H7 (cell line): ENCODE results near the gene DDIT4L. TPM values are rescaled to one million over a fixed set of nuclear protein-coding genes. Genes with fewer than 3 reads are reported as not detected.

Source experiments
- DNase-seq: peaks from one replicate; pipeline ENCODE4 v3.0.0; 2012
- H3K27me3 ChIP-seq: 2 replicates; pipeline ENCODE4 v1.6.0; 2011; ENCODE audit warnings: mild to moderate bottlenecking, low read length; ENCODE audit not compliant: control insufficient read depth, insufficient read depth
- H3K36me3 ChIP-seq: replicated peaks from 2 replicates; pipeline ENCODE4 v1.5.1; 2011; ENCODE audit warnings: low read length; ENCODE audit not compliant: control insufficient read depth, insufficient read depth
- H3K4me3 ChIP-seq: 2 replicates; pipeline ENCODE4 v1.5.1; 2011; ENCODE audit warnings: low read depth, mild to moderate bottlenecking, control low read depth, low read length, moderate library complexity; ENCODE audit not compliant: insufficient read depth
- total RNA-seq: library from RNA; depleted of rRNA; stranded (reverse); fragments of >200 nt; shearing (Covaris generic); gene quantifications from 2 replicates; pipeline ENCODE4 v1.2.3, GENCODE V29; 2014

The DDIT4L gene
- total RNA-seq, 1 experiment from 2014 or later = 8.0 TPM

GRCh38 chr4:100177126-100177525 lies 13.1 kb downstream of the DDIT4L start:
- no peak overlapping the region for H3K4me3 ChIP-seq
- H3K27me3 ChIP-seq = no peaks in the 10 kb centered on the region
- no peak for DNase-seq
- H3K36me3 ChIP-seq = no peaks in the 10 kb centered on the region

DNA sequence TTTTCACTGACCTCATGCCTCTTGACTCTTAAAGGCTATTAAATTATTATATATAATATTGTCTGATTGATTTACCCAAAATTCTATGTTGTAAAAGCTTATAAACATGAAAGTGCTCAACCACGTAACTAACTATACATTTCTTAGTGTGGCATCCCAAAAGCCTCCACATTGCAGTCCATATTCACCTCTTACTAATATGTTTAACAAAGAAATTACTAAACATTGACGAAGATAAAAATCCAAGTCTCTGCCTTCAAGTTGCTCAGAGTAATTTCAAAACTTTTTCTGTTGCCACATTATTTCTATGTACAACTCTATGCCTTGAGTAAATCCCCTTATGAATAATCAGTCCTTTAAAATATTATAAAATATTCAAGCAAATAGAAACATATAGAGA lies 14.4 kb downstream of the DDIT4L start:
- no peaks in the 10 kb centered on the region for H3K36me3 ChIP-seq
- DNase-seq = no peak
- H3K4me3 ChIP-seq = no peak overlapping the region
- H3K27me3 ChIP-seq = no peaks in the 10 kb centered on the region

GRCh38 chr4:100174985-100175383 lies 15.3 kb downstream of the DDIT4L start:
- no peak overlapping the region for H3K4me3 ChIP-seq
- no peaks in the 10 kb centered on the region for H3K36me3 ChIP-seq
- H3K27me3 ChIP-seq = no peaks in the 10 kb centered on the region
- no peak for DNase-seq

GRCh38 chr4:100170986-100171385 lies 19.3 kb downstream of the DDIT4L start:
- DNase-seq = no peak
- Histone ChIP-seq H3K27me3 (no peaks in the 10 kb centered on the region), H3K36me3 (no peaks in the 10 kb centered on the region), H3K4me3 (no peak overlapping the region)

DNA sequence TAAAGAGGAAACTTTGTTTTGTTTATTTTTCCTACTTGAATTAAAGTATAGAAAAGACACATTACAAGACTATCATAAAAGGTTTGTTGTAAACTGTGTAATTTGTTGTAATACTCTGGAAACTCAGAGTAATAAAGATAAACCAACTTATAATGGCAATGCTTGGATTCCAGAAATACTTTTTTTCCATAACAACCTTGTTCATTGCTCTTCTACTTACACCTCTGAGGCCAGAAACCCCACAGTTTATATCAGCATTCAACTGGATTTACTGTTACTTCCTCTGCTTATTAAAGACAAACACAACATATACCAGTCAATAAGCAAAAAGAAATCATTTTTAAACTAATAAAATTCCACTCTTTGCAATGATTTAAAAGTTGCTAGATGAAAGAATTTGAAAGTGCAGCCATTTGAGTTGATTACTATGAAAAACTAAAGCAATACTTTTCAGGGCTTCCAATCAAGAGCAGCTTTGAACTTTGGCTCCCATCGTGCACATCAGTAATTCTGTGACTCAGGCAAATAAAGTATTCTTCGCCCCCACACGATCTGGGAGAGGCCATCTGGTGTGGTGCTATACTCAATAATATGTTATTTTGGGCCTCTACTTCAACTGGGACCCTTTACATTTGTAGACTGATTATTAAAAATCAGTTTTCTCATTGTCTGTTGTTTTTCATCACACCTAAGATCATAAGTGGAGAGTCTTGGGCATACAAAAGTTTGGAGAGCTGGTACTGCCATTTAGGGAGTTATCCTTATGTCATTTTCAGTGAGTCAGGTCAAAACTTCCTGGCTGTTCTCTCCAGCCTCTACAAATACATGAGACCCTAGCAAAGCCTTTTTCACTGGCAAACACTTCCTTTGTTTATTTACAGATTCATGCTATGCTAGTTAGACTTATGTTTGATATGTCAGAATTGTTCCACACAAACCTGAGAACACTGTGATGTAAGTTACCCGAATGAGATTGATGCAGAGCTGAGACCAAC lies 20.5 kb downstream of the DDIT4L start:
- H3K36me3 ChIP-seq = no peaks in the 10 kb centered on the region
- H3K4me3 ChIP-seq = no peak overlapping the region
- no peak for DNase-seq
- no peaks in the 10 kb centered on the region for H3K27me3 ChIP-seq

GRCh38 chr4:100168521-100168920 lies 21.7 kb downstream of the DDIT4L start:
- Histone ChIP-seq H3K4me3 (no peak overlapping the region), H3K36me3 (no peaks in the 10 kb centered on the region), H3K27me3 (no peaks in the 10 kb centered on the region)
- DNase-seq = no peak

DNA sequence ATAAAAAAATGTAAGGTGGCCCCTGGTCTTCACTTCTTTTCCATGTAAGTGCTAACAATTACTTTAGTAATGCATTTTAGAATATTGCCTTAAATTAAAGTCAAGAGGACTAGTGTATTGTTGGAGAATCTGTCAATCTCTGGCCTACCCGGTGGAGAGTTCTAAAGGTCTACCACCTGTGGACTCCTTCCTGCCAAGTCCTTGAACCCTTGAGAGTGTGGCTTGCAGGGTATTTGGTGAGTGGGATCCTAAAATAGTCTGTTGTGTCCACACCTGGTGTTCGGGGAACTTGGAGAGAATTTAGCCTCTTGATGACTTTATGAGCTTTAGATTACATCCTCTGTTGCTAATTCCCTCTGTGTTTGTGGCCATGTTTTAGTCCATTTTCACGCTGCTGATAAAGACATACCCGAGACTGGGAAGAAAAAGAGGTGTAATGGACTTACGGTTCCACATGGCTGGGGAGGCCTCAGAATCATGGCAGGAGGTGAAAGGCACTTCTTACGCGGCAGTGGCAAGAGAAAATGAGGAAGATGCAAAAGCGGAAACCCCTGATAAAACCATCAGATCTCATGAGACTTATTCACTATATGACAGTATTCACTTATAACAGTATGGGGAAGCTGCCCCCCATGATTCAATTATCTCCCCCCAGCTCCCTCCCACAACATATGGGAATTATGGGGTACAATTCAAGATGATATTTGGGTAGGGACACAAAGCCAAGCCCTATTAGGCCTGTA lies 23.8 kb downstream of the DDIT4L start:
- H3K27me3 ChIP-seq = no peaks in the 10 kb centered on the region
- H3K36me3 ChIP-seq = no peaks in the 10 kb centered on the region
- H3K4me3 ChIP-seq = no peak overlapping the region
- no peak for DNase-seq

- H3K27me3 ChIP-seq = no peaks in the 10 kb centered on the region
- H3K4me3 ChIP-seq = no peak overlapping the region
- DNase-seq = no peak
- H3K36me3 ChIP-seq = no peaks in the 10 kb centered on the region
These were observed 24.5 kb downstream of the DDIT4L start for GRCh38 chr4:100165809-100166208.

DNA sequence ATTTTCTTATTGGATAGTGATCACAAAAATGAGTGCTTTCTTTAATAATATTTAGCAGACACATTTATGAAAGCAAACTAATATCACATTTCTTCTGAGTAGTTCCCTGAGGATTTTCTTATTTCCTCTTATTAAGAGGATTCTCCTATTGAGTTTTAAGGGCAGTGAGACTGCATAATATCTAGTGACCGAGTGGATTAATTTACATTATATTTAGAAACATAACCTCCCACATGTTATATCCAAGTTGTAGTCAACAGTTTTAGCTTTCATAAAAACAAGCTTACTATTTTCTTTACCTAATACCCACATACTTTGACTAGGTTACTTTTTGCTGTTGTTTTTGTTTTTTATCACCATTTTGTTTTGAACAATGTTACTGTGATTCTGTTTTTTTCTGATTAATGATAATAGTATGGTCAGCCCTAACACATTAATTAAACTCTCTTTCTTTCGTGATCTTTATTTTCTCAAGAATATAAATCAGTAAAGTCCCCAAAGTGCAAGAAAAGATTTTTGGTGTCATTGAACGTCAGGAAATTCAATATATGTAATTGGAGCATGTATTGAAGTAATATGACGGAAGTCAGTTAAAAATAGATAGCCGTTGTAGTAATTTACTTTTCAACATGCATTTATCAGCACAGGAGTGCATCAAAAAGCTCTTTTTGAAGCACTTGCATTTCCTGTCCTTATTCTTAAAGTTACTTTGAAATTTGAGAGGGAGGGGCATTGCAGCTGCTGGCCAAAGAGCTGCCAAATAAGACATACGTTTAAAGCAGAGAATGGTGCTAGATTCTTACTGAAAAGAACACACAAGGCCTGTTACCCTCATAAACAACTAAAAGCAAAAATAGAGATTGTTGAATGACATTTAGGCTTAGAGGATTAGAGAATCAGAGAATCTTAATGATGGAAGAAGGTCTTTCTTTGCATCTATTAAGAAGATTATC lies 25.2 kb downstream of the DDIT4L start:
- no peak for DNase-seq
- Histone ChIP-seq H3K27me3 (no peaks in the 10 kb centered on the region), H3K36me3 (no peaks in the 10 kb centered on the region), H3K4me3 (no peak overlapping the region)

- Histone ChIP-seq H3K27me3 (no peaks in the 10 kb centered on the region), H3K4me3 (no peak overlapping the region), H3K36me3 (no peaks in the 10 kb centered on the region)
- DNase-seq = no peak
These were observed 28.1 kb downstream of the DDIT4L start for GRCh38 chr4:100162027-100162685.

- no peak overlapping the region for H3K4me3 ChIP-seq
- no peak for DNase-seq
- no peaks in the 10 kb centered on the region for H3K27me3 ChIP-seq
- H3K36me3 ChIP-seq = no peaks in the 10 kb centered on the region
These were observed 41.1 kb downstream of the DDIT4L start for GRCh38 chr4:100149190-100149589.

DNA sequence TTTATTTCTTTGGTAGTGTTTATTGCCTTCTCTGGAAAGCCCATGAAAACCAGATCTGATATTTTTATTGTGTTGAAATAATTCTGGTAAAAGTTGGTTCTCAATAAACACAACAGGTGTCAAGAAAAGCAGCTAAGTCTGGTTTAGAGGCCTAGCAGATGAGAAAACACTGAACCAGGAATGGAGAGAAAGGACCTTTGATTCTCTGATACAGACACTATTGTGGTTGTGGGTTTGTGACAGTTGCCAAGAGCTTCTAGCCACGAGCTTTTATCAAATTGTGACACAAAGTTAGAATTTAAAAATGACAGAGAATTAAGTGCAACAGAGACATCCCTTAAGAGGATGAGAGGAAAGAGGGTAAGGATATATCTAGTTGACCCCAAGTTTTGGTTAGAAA lies 42.6 kb downstream of the DDIT4L start:
- no peaks in the 10 kb centered on the region for H3K27me3 ChIP-seq
- H3K4me3 ChIP-seq = no peak overlapping the region
- no peaks in the 10 kb centered on the region for H3K36me3 ChIP-seq
- no peak for DNase-seq

DNA sequence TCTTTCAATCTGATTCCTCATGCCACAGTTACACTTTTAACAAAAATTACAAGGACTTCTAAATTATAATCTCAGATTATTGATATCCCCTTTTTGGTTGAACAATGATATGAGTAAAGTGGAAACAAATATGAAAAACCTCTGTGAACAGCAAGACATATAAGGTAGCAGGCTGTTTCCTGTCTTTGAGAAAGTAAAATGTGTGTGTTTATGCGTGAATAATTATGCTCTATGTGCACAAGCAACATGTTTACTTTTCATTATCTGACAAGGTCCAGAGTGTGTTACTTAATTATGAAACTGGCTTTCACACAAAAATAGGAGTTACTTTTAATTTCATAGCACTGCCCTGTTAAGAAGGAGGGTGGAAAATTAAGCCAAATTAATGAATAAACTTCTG lies 43.1 kb downstream of the DDIT4L start:
- no peak for DNase-seq
- no peaks in the 10 kb centered on the region for H3K36me3 ChIP-seq
- no peaks in the 10 kb centered on the region for H3K27me3 ChIP-seq
- no peak overlapping the region for H3K4me3 ChIP-seq

GRCh38 chr4:100146756-100147155 lies 43.5 kb downstream of the DDIT4L start:
- no peak for DNase-seq
- no peaks in the 10 kb centered on the region for H3K36me3 ChIP-seq
- H3K4me3 ChIP-seq = no peak overlapping the region
- H3K27me3 ChIP-seq = no peaks in the 10 kb centered on the region
